ENCODE results near the gene PDCD4. TPM values are rescaled to one million over a fixed set of nuclear protein-coding genes. Genes with fewer than 3 reads are reported as not detected.
A peak's percentile ranks its signal among the peaks of the same experiment; 100 is the strongest.

The PDCD4 gene
- total and polyA plus RNA-seq, 2 of the 13 experiments (the other 11 are each of a cell fraction or from before 2014, with no cell fraction given) = 22.8 to 56.2 TPM

- no peak for TF ChIP-seq ZNF569 (CRISPR knock-in tag; IDR thresholded peaks at IDR 0.05; ENCODE audit: borderline replicate concordance)
- TF ChIP-seq PAWR (CRISPR knock-in tag; IDR thresholded peaks at IDR 0.05; ENCODE audit: borderline replicate concordance) = 0 out of 2 replicates have a peak, but pooled peaks have one; percentile 43
- TF ChIP-seq NFKB2 (CRISPR knock-in tag; IDR thresholded peaks at IDR 0.05; ENCODE audit: borderline replicate concordance) = peak; percentile 53; the same call in 1 of the 2 replicates
- 0 out of 2 replicates have a peak, but pooled peaks have one; percentile 44 for TF ChIP-seq ZBTB39 (CRISPR knock-in tag; IDR thresholded peaks at IDR 0.05)
- peak; percentile 69; the same call in 1 of the 2 replicates for TF ChIP-seq ZNF44 (CRISPR knock-in tag; IDR thresholded peaks at IDR 0.05)
- peak; percentile 42; the same call in 1 of the 2 replicates for TF ChIP-seq ZGPAT (CRISPR knock-in tag; IDR thresholded peaks at IDR 0.05)
- TF ChIP-seq SNRNP70 (IDR thresholded peaks at IDR 0.05; ENCODE audit: low read depth, low read length) = no peak
- TF ChIP-seq ZNF790 (CRISPR knock-in tag; IDR thresholded peaks at IDR 0.05; ENCODE audit: borderline replicate concordance) = 0 out of 2 replicates have a peak, but pooled peaks have one; percentile 14
- no peak for TF ChIP-seq KDM4B (CRISPR knock-in tag; IDR thresholded peaks at IDR 0.05)
- TF ChIP-seq ZNF207 (IDR thresholded peaks at IDR 0.05; ENCODE audit: borderline replicate concordance) = no peak
- no peak for TF ChIP-seq TFAP4 (IDR thresholded peaks at IDR 0.05; ENCODE audit: borderline replicate concordance, low read depth)
- TF ChIP-seq BCL3 (CRISPR knock-in tag; IDR thresholded peaks at IDR 0.05) = no peak; the same call in 1 of the 2 replicates
- 0 out of 2 replicates have a peak, but pooled peaks have one; percentile 6 for TF ChIP-seq SAFB2 (CRISPR knock-in tag; IDR thresholded peaks at IDR 0.05; ENCODE audit: borderline replicate concordance, low read depth)
- no peak for TF ChIP-seq ZBTB2 (CRISPR knock-in tag; IDR thresholded peaks at IDR 0.05; ENCODE audit: low read depth)
- TF ChIP-seq SIN3A (IDR thresholded peaks at IDR 0.05; ENCODE audit: borderline replicate concordance, low read depth, low read length) = peak; percentile 30; the same call in 1 of the 2 replicates
- TF ChIP-seq ZNF256 (CRISPR knock-in tag; conservative IDR thresholded peaks at IDR 0.05) = no peak
- TF ChIP-seq KAT7 (CRISPR knock-in tag; IDR thresholded peaks at IDR 0.05; ENCODE audit: borderline replicate concordance) = no peak
- no peak for TF ChIP-seq ZFP36 (IDR thresholded peaks at IDR 0.05; ENCODE audit: borderline replicate concordance, low read depth, low read length, partially characterized antibody)
- peak; percentile 76 for TF ChIP-seq ZBTB7A (CRISPR knock-in tag; IDR thresholded peaks at IDR 0.05)
Observed at GRCh38 chr10:110872145-110872983, 636 bp downstream of the PDCD4 start (continued).
